HG03039 (cell line): ENCODE results near the gene SPOCK1.

Experiments used
- ATAC-seq: cut with Tn5 transposase; IDR thresholded peaks from one replicate; pipeline ENCODE4 v1.9.1; 2021; ENCODE audit warnings: mild to moderate bottlenecking, moderate library complexity; ENCODE audit not compliant: unreplicated experiment

SPOCK1 gene

GRCh38 chr5:137134920-137135532, 364.1 kb downstream of the SPOCK1 start:
- ATAC-seq: no peak

- no peak for ATAC-seq
Observed at GRCh38 chr5:137129886-137130680, 369.0 kb downstream of the SPOCK1 start.

GRCh38 chr5:137128012-137128411, 371.1 kb downstream of the SPOCK1 start:
- no peak for ATAC-seq

GRCh38 chr5:137126829-137127228, 372.3 kb downstream of the SPOCK1 start:
- ATAC-seq: no peak

- no peak for ATAC-seq
Observed at GRCh38 chr5:137122558-137122957, 376.6 kb downstream of the SPOCK1 start.

GRCh38 chr5:137122075-137122474, 377.1 kb downstream of the SPOCK1 start:
- no peak for ATAC-seq

- ATAC-seq: no peak
Observed at GRCh38 chr5:137119321-137119720, 379.8 kb downstream of the SPOCK1 start.

- ATAC-seq: no peak
Observed at GRCh38 chr5:137118629-137119028, 380.5 kb downstream of the SPOCK1 start.

- no peak for ATAC-seq
Observed at GRCh38 chr5:137115152-137115551, 384.0 kb downstream of the SPOCK1 start.

- ATAC-seq: no peak
Observed at GRCh38 chr5:137114529-137114928, 384.6 kb downstream of the SPOCK1 start.

- no peak for ATAC-seq
Observed at GRCh38 chr5:137113939-137114338, 385.2 kb downstream of the SPOCK1 start.

GRCh38 chr5:137113161-137113560, 386.0 kb downstream of the SPOCK1 start:
- no peak for ATAC-seq

- ATAC-seq: no peak
Observed at GRCh38 chr5:137105351-137106035, 393.6 kb downstream of the SPOCK1 start.

- ATAC-seq: no peak
Observed at GRCh38 chr5:137101544-137101943, 397.6 kb downstream of the SPOCK1 start.

GRCh38 chr5:137099651-137100050, 399.5 kb downstream of the SPOCK1 start:
- ATAC-seq: no peak

GRCh38 chr5:137098663-137099062, 400.5 kb downstream of the SPOCK1 start:
- ATAC-seq: no peak

- ATAC-seq: no peak
Observed at GRCh38 chr5:137098238-137098637, 400.9 kb downstream of the SPOCK1 start.

GRCh38 chr5:137097203-137097602, 401.9 kb downstream of the SPOCK1 start:
- no peak for ATAC-seq

- no peak for ATAC-seq
Observed at GRCh38 chr5:137096149-137097103, 402.7 kb downstream of the SPOCK1 start.

- no peak for ATAC-seq
Observed at GRCh38 chr5:137095597-137095996, 403.5 kb downstream of the SPOCK1 start.

- ATAC-seq: no peak
Observed at GRCh38 chr5:137092831-137093230, 406.3 kb downstream of the SPOCK1 start.
